Transverse colon (tissue), 4 donors: Measurements from ENCODE around the gene PDE4C. TPM values are rescaled to one million over a fixed set of nuclear protein-coding genes. Genes with fewer than 3 reads are reported as not detected.

ENCODE experiments used
- DNase-seq: peaks from one replicate; pipeline ENCODE4 v3.0.0-alpha.2; 2019
- H3K27ac ChIP-seq, 4 donors: fragments of 200-600 bp; sonication (generic); 2 replicates each; pipeline ENCODE4 v1.5.1; 2016 to 2018; ENCODE audit warnings: inconsistent platforms in 4 of 4
- H3K27me3 ChIP-seq: fragments of 200-600 bp; sonication (generic); 2 replicates; pipeline ENCODE4 v1.5.1; 2017; ENCODE audit warnings: inconsistent platforms
- H3K36me3 ChIP-seq, 4 donors: fragments of 200-600 bp; sonication (generic); 2 replicates each; pipeline ENCODE4 v1.5.1; 2017 to 2019; ENCODE audit warnings: inconsistent platforms in 4 of 4
- H3K4me1 ChIP-seq, 4 donors: fragments of 200-600 bp; sonication (generic); 2 replicates each; pipeline ENCODE4 v1.5.1; 2017 to 2020; ENCODE audit warnings: inconsistent platforms in 4 of 4
- H3K4me3 ChIP-seq, 4 donors: fragments of 200-600 bp; sonication (generic); 1 replicate in 1 of 4; 2 replicates in 3 of 4; pipeline versions ENCODE4 v1.5.1 to v1.6.1; 2017 to 2019; ENCODE audit warnings: inconsistent platforms in 4 of 4
- H3K9me3 ChIP-seq, 2 donors: fragments of 200-600 bp; sonication (generic); 2 replicates each; pipeline ENCODE4 v1.5.1; 2017 to 2019; ENCODE audit warnings: inconsistent platforms in 2 of 2
- EP300 ChIP-seq: sonication (generic); formaldehyde crosslinking; IDR thresholded peaks from one replicate; pipeline ENCODE4 v1.6.1; 2017; ENCODE audit warnings: antibody characterized with exemption, low read depth
- POLR2A ChIP-seq: fragments of 450-650 bp; IDR thresholded peaks from one replicate; pipeline ENCODE4 v1.6.1; 2016; ENCODE audit warnings: antibody characterized with exemption, mild to moderate bottlenecking, moderate library complexity
- POLR2AphosphoS5 ChIP-seq, 3 donors: sonication (generic); formaldehyde crosslinking; IDR thresholded peaks; one replicate each; pipeline ENCODE4 v1.6.1; 2016; ENCODE audit warnings: antibody characterized with exemption in 3 of 3
- WGBS, 2 donors: methylation state at CpG; one replicate each; pipeline ENCODE4 v1.1.5; 2018; ENCODE audit warnings: low coverage in 1 of 2; 5-methylcytosine and 5-hydroxymethylcytosine counted together
- in situ Hi-C, 4 donors: fragments of 200-750 bp; cut with MboI; loops; one replicate each; pipeline versions ENCODE4 v1.15.0 to v1.15.1; 2017; ENCODE audit warnings: low sequenced_read_pairs in 3 of 4, low pct_ligation_motif_present in 1 of 4, low pct_unique_long_range_greater_than_20kb in 1 of 4
- intact Hi-C: fragments of 100-400 bp; cut with DNase I; formaldehyde crosslinking; loops from one replicate; pipeline ENCODE4 v1.15.1; 2023; ENCODE audit warnings: low total_unique reads
- total RNA-seq, 4 donors: library from RNA; depleted of rRNA; stranded (reverse); fragments of >200 nt; gene quantifications; one replicate each; pipeline ENCODE4 v1.1.0, GENCODE V29; 2016
- TF ChIP-seq, protein P1 (sequence below), 5 experiments: fragments of 200-600 bp in 3 of 5; fragments of 450-650 bp in 2 of 5; sonication (generic) in 3 of 5; IDR thresholded peaks; 1 replicate in 2 of 5; 2 replicates in 3 of 5; pipeline ENCODE4 v1.5.1; 2016 to 2017; ENCODE audit warnings: antibody characterized with exemption in 5 of 5, inconsistent platforms in 3 of 5, mild to moderate bottlenecking in 2 of 5, moderate library complexity in 1 of 5

Gene PDE4C
- total RNA-seq, 4 donors from 2014 or later = 3.0 to 18.3 (median 7.7) TPM

DNA sequence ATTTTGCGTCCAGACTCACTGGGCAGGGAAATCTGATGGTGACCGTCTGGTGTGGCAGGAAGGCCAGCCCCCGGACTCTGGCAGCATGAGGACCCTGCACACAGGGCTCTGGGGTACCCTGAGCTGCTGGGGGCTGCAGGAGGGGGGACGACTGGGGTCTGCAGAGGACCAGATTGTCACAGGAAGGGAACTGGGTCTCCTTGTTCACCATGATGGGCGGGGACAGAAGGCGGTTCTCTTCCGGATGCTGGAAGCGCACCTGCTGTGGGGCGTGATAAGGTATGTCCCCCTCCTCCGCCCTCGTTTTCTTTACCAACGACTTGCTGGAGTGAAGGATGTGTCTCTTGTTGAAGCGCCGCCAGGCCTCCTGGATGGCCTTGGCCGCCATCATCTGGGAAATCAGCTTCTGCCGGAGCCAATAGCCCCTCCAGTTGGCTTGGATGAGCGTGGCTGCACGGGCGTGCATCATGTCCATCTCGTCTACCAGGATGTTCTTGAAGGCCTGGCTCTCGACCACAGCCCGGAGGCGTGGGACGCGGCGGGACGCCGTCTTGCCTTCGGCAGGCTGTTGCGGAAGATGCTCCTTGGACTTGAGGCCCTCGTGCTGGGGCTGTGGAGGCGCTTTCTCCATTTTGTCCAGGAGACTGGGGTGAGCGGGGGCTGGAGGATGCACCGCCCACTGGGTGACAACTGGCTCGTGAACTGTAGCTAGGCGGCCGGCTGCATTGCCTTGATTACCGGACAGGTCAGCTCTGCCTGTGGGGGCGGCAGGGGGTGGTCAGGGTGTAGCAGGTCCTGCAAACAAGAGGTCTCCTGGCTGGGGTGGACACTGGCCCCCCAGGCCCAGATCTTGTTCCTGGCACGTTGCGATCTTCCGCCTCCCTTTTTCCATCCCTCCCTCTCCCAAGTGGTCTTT, 40.8 kb upstream of the PDE4C start:
- Histone ChIP-seq H3K27ac (no peak overlapping the region), H3K4me1 (no peaks in the 10 kb centered on the region), H3K27me3 (no peaks in the 10 kb centered on the region), H3K4me3 (no peak overlapping the region), H3K9me3 (no peaks in the 10 kb centered on the region), H3K36me3 (peaks cover 0 to 13% (median 2%) of the 10 kb centered on the region in 4 donors)
- intact Hi-C loops = loop anchor here (10.0 kb wide), 1 partner anchor 148 kb away; the partner anchor contains the start of gene SSBP4
- WGBS, 2 donors = 92% methylated on average over 14 to 40 of the region's 42 CpGs
- in situ Hi-C loops = loop anchor here in 1 of 4 donors (25.0 kb wide), 1 partner anchor 145 kb away; the partner anchor contains the start of gene SSBP4
- no peak for DNase-seq
- peak in 1 of 3 donors; percentile 12 for TF ChIP-seq POLR2AphosphoS5 (IDR thresholded peaks at IDR 0.05)
- TF ChIP-seq EP300 = no peak
- no peak for TF ChIP-seq POLR2A

DNA sequence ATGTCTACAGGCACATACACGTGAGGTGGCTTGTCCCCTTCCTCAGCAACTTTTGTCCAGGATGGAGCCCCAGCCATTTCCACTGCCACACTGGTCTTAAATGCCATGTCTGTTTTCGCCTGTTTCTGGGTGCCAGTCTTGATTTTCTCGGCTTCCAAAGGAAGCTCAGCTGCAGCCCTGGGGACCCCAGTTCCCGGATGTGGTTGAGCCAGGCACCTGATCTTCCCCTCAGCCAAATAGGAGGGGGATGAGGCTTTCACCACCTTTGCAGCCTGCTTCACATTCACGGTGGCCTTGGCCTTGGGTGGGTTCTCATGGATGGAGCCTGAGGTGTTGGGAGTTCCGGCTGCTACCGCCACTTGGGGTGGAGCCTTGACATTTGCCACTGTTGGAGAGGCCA, 39.3 kb upstream of the PDE4C start:
- no peak overlapping the region for H3K27ac ChIP-seq
- no peaks in the 10 kb centered on the region for H3K9me3 ChIP-seq
- H3K4me1 ChIP-seq = no peaks in the 10 kb centered on the region
- TF ChIP-seq EP300 = no peak
- TF ChIP-seq, protein P1, sequence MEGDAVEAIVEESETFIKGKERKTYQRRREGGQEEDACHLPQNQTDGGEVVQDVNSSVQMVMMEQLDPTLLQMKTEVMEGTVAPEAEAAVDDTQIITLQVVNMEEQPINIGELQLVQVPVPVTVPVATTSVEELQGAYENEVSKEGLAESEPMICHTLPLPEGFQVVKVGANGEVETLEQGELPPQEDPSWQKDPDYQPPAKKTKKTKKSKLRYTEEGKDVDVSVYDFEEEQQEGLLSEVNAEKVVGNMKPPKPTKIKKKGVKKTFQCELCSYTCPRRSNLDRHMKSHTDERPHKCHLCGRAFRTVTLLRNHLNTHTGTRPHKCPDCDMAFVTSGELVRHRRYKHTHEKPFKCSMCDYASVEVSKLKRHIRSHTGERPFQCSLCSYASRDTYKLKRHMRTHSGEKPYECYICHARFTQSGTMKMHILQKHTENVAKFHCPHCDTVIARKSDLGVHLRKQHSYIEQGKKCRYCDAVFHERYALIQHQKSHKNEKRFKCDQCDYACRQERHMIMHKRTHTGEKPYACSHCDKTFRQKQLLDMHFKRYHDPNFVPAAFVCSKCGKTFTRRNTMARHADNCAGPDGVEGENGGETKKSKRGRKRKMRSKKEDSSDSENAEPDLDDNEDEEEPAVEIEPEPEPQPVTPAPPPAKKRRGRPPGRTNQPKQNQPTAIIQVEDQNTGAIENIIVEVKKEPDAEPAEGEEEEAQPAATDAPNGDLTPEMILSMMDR (IDR thresholded peaks at IDR 0.05) = no peak
- TF ChIP-seq POLR2A = no peak
- TF ChIP-seq POLR2AphosphoS5 (IDR thresholded peaks at IDR 0.05) = no peak
- intact Hi-C loops = loop anchor here (10.0 kb wide), 1 partner anchor 149 kb away; the partner anchor contains the start of gene SSBP4
- no peaks in the 10 kb centered on the region for H3K27me3 ChIP-seq
- in situ Hi-C loops = loop anchor here in 1 of 4 donors (25.0 kb wide), 1 partner anchor 147 kb away; the partner anchor contains the start of gene SSBP4
- no peak for DNase-seq
- peaks cover 0 to 13% (median 2%) of the 10 kb centered on the region in 4 donors for H3K36me3 ChIP-seq
- no peak overlapping the region for H3K4me3 ChIP-seq
- 78% methylated on average over 6 of the region's 7 CpGs; no CpG with 5 or more reads in 1 of the 2 donors for WGBS, 2 donors

DNA sequence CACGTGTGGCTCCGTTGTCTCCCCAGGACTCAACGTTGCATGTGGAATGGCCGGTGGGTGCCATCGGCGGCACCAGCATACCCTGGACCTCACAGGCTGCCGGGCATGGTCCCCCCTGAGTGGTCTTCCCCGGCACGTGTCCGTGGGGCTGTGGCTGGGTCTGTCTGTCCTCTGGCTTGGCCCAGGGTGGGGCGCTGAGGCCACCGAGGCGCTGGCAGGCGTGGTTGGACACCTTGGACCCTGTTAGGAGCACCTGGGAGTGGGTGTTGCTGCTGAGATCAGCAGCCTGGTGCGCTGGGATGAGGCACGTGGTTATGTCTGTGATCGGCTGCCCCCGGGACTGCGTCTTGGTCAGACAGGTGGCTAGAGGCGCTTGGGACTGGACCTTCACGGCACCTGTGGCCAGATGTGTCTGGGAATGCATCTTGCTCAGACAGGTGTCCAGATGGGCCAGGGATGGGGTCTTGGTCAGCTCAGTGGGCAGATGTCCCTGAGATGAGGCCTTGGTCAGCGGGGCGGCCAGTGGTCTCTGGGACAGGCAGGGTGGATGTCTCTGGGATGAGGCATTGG, 38.8 kb upstream of the PDE4C start:
- in situ Hi-C loops = loop anchor here in 1 of 4 donors (25.0 kb wide), 1 partner anchor 147 kb away; the partner anchor contains the start of gene SSBP4
- 86 to 93% methylated on average over 3 to 23 of the region's 23 CpGs for WGBS, 2 donors
- no peaks in the 10 kb centered on the region for H3K27me3 ChIP-seq
- no peak for TF ChIP-seq POLR2A
- TF ChIP-seq, protein P1 (IDR thresholded peaks at IDR 0.05) = no peak
- no peak for TF ChIP-seq EP300
- TF ChIP-seq POLR2AphosphoS5 (IDR thresholded peaks at IDR 0.05) = no peak
- peaks cover 0 to 13% (median 2%) of the 10 kb centered on the region in 4 donors for H3K36me3 ChIP-seq
- intact Hi-C loops = loop anchor here (10.0 kb wide), 1 partner anchor 150 kb away; the partner anchor contains the start of gene SSBP4
- no peak overlapping the region for H3K27ac ChIP-seq
- H3K4me3 ChIP-seq = no peak overlapping the region
- no peaks in the 10 kb centered on the region for H3K4me1 ChIP-seq
- no peak for DNase-seq
- H3K9me3 ChIP-seq = no peaks in the 10 kb centered on the region

DNA sequence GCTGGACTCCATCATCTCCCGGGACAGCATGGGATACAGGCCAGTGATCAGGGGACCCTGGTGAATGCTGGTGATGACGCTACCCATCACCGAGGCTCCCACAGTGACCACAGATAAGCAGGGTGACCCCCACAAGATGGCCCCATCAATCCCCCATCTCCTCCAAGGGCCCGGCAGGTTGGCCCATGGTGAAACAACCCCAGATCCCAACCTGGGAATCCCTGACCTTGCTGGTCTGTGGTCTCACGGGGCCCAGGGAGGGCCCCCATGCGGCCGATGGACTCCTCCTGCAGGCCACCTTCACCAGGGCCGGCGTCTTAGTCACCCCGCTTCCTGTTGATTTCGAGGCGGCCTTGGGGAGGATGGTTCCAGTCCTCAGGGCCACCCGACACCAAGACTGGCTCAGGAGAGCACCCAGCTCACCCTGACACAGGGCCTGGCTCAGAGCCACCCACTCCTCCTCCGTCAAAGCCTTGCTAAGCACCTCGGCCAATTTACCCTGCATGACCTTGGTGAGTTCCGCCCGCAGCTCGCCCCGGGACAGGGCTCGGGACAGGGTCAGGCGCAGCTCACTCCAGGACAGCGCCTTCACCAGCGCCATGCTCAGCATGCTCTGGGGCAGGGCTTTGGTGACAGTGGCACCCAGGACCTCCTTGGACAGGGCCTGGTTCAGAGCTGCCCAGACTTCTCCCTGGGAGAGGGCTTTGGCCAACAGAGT, 38.1 kb upstream of the PDE4C start:
- TF ChIP-seq, protein P1 (IDR thresholded peaks at IDR 0.05) = no peak
- TF ChIP-seq EP300 (no peak), POLR2AphosphoS5 (IDR thresholded peaks at IDR 0.05) (no peak), POLR2A (no peak)
- Histone ChIP-seq H3K4me1 (no peaks in the 10 kb centered on the region), H3K9me3 (no peaks in the 10 kb centered on the region), H3K4me3 (no peak overlapping the region), H3K27me3 (no peaks in the 10 kb centered on the region), H3K27ac (no peak overlapping the region), H3K36me3 (peaks cover 0 to 13% (median 2%) of the 10 kb centered on the region in 4 donors)
- in situ Hi-C loops (loop anchor here in 1 of 4 donors (25.0 kb wide), 1 partner anchor 148 kb away; the partner anchor contains the start of gene SSBP4), intact Hi-C loops (loop anchor here (10.0 kb wide), 1 partner anchor 151 kb away; the partner anchor contains the start of gene SSBP4)
- no peak for DNase-seq
- WGBS, 2 donors = 88% methylated on average over 8 of the region's 23 CpGs; no CpG with 5 or more reads in 1 of the 2 donors
